ENCODE data around the gene MATN1.

- TF ChIP-seq CTCF (IDR thresholded peaks at IDR 0.05; ENCODE audit: low read depth, low read length, poor library complexity, severe bottlenecking) (peak; percentile 98), EZH2phosphoT487 (IDR thresholded peaks at IDR 0.05; ENCODE audit: borderline replicate concordance, low read length) (no peak)
These were observed 4.6 kb downstream of the MATN1 start for GRCh38 chr1:30718636-30719405.
